PFSK-1 (cell line): ENCODE measurements around the gene RPRD1B.

Experiments
- FOXP2 ChIP-seq: optimal IDR thresholded peaks from 2 replicates; pipeline ENCODE3; 2011; ENCODE audit warnings: borderline replicate concordance, control low read depth, inconsistent platforms; ENCODE audit not compliant: insufficient read depth; ENCODE audit errors: extremely low read length, extremely low read depth
- POLR2AphosphoS5 ChIP-seq: IDR thresholded peaks from 2 replicates; pipeline ENCODE4 v1.6.1; 2012; ENCODE audit warnings: low read depth, mild to moderate bottlenecking, control low read depth, low read length, moderate library complexity
- SIN3A ChIP-seq: IDR thresholded peaks from 2 replicates; pipeline ENCODE4 v1.6.1; 2012; ENCODE audit warnings: mild to moderate bottlenecking, low read length, moderate library complexity, borderline replicate concordance; ENCODE audit not compliant: insufficient read depth
- TAF1 ChIP-seq: IDR thresholded peaks from 2 replicates; pipeline ENCODE4 v1.6.1; 2012; ENCODE audit warnings: low read length, control low read depth, borderline replicate concordance; ENCODE audit not compliant: insufficient read depth
- TF ChIP-seq, protein P1 (sequence below), 2 experiments: IDR thresholded peaks; 2 replicates each; pipeline versions ENCODE4 v1.6.1 to v1.8.0; 2011 to 2012; ENCODE audit warnings: low read depth in 2 of 2, low read length in 2 of 2, control low read depth in 1 of 2, inconsistent platforms in 1 of 2, mild to moderate bottlenecking in 1 of 2, moderate library complexity in 1 of 2; ENCODE audit not compliant: insufficient read depth in 1 of 2

RPRD1B gene

DNA sequence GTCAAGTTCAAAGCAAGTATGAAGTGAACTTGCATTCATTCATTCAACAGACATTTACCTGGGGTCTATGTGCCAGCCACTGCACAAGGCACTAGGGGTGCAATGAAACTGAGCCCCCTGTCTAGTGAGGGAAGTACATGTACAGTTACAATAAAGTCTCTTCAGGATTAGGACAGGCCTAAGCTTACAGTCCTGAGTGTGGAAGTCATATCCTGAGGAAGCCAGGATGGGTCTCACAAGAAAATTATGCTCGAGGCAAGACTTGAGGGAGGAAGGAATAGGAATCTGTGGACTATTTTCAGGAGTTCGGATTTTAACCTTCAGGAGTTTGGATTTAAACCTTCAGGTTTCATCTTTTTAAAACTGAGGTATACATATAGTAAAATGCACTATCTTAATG is 19.7 kb upstream of the RPRD1B start:
- TF ChIP-seq, protein P1, sequence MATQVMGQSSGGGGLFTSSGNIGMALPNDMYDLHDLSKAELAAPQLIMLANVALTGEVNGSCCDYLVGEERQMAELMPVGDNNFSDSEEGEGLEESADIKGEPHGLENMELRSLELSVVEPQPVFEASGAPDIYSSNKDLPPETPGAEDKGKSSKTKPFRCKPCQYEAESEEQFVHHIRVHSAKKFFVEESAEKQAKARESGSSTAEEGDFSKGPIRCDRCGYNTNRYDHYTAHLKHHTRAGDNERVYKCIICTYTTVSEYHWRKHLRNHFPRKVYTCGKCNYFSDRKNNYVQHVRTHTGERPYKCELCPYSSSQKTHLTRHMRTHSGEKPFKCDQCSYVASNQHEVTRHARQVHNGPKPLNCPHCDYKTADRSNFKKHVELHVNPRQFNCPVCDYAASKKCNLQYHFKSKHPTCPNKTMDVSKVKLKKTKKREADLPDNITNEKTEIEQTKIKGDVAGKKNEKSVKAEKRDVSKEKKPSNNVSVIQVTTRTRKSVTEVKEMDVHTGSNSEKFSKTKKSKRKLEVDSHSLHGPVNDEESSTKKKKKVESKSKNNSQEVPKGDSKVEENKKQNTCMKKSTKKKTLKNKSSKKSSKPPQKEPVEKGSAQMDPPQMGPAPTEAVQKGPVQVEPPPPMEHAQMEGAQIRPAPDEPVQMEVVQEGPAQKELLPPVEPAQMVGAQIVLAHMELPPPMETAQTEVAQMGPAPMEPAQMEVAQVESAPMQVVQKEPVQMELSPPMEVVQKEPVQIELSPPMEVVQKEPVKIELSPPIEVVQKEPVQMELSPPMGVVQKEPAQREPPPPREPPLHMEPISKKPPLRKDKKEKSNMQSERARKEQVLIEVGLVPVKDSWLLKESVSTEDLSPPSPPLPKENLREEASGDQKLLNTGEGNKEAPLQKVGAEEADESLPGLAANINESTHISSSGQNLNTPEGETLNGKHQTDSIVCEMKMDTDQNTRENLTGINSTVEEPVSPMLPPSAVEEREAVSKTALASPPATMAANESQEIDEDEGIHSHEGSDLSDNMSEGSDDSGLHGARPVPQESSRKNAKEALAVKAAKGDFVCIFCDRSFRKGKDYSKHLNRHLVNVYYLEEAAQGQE (IDR thresholded peaks at IDR 0.05; ENCODE audit: insufficient read depth in 1 of 2, low read depth in 2 of 2, low read length in 2 of 2) = no peak
- TF ChIP-seq SIN3A (no peak), FOXP2 (no peak), POLR2AphosphoS5 (no peak), TAF1 (no peak)

DNA sequence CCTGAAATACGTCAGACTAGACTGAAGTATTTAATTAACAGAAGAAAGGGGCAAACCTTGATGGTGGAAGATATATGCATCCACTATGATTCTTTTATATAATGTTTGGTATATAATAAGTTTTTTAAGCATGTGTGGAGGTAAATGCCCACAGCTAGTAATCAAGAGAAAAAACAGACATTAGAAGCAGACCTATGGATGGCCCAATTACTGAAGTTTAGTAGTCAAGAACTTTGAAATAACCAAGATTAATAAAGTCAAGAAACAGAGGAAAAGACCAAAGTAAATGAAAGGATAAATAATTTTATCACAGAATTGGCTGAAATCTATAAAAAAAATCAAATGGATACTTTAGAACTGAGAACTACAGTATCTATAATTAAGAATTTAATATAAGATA is 15.6 kb upstream of the RPRD1B start:
- TF ChIP-seq TAF1 (no peak), SIN3A (no peak), POLR2AphosphoS5 (no peak), FOXP2 (no peak)
- TF ChIP-seq, protein P1 (IDR thresholded peaks at IDR 0.05; ENCODE audit: insufficient read depth in 1 of 2, low read depth in 2 of 2, low read length in 2 of 2) = no peak

DNA sequence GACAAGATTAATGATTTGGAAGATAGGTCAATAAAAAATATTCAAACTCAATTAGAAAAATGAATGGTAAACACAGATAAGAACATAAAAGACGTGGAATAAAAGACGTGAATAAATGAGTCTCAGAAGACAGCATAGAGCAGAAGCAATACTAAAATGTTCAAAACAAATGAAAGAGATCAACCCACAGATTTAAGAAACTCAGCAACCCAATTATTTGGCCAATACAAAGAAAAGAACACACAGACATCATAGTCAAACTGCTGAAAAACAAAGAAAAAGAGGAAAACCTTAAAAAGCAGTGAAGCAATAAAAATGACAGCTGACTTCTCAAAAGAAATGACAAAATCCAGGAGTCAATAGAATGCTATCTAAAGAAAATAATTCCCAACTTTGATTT is 15.2 kb upstream of the RPRD1B start:
- TF ChIP-seq POLR2AphosphoS5 (no peak), FOXP2 (no peak), SIN3A (no peak), TAF1 (no peak)
- TF ChIP-seq, protein P1 (IDR thresholded peaks at IDR 0.05; ENCODE audit: insufficient read depth in 1 of 2, low read depth in 2 of 2, low read length in 2 of 2) = no peak

DNA sequence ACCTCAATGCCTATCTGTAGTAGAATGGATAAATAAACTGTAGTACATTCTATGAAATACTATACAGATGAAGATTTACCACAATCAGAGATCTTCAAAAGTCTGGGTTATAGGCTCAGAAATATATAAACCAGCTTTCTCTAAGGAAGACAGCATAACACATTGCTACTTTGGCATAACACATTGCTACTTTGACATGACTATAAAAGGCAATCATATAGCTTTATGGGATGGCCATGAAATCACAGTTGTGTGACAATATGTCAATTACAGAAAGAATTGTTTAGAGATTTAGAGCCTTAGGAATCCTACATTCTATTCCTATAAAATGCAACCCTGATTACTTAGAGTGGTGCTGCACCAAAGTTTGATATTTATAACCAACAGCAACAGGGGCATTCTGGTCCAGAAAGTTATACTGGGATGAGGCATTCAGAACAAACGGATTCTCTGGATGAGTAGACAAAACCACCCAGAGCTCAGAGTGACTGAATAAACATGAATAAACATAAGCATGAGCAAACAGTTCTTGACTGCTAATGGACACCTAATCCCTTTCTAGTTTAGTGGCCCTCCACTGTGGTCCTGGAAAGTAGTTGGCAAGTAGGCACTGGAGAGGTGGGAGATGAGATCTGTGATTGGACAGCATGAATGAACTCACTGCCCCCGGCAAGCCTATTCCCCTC is 12.3 kb upstream of the RPRD1B start:
- TF ChIP-seq TAF1 (no peak), FOXP2 (no peak), POLR2AphosphoS5 (no peak), SIN3A (no peak)
- TF ChIP-seq, protein P1 (IDR thresholded peaks at IDR 0.05; ENCODE audit: insufficient read depth in 1 of 2, low read depth in 2 of 2, low read length in 2 of 2) = no peak
